DND-41 (cell line): ENCODE results near the gene MYADM.

Source experiments
- ATAC-seq: fragments of 200-7000 bp; cut with Tn5 transposase; 3 replicates; pipeline ENCODE4 v1.9.1; 2021; ENCODE audit warnings: low read depth; ENCODE audit not compliant: insufficient read depth
- DNase-seq: peaks from one replicate; pipeline ENCODE4 v3.0.0-alpha.2; 2020
- H2AFZ ChIP-seq: 2 replicates; pipeline ENCODE4 v1.6.0; 2012; ENCODE audit warnings: low read depth, low read length
- H3K27ac ChIP-seq: 2 replicates; pipeline ENCODE4 v1.5.1; 2012; ENCODE audit warnings: low read length, inconsistent platforms
- H3K27me3 ChIP-seq: fragments of 200-600 bp; sonication (generic); 2 replicates; pipeline ENCODE4 v1.6.0; 2012; ENCODE audit warnings: low read length, mild to moderate bottlenecking, inconsistent platforms; ENCODE audit not compliant: insufficient read depth, poor library complexity
- H3K36me3 ChIP-seq: 2 replicates; pipeline ENCODE4 v1.5.1; 2012; ENCODE audit warnings: low read length, inconsistent platforms; ENCODE audit not compliant: insufficient read depth
- H3K4me1 ChIP-seq: 2 replicates; pipeline ENCODE4 v1.5.1; 2012; ENCODE audit warnings: mild to moderate bottlenecking, low read length; ENCODE audit not compliant: insufficient read depth
- H3K4me2 ChIP-seq: 2 replicates; pipeline ENCODE4 v1.6.0; 2012; ENCODE audit warnings: mild to moderate bottlenecking, moderate library complexity, low read length, inconsistent platforms; ENCODE audit not compliant: insufficient read depth
- H3K4me3 ChIP-seq, 2 experiments: fragments of 200-600 bp in 1 of 2; shearing (Covaris generic) in 1 of 2; 2 replicates each; pipeline ENCODE4 v1.5.1; 2012 to 2016; ENCODE audit warnings: inconsistent platforms in 2 of 2, low read length in 2 of 2, mild to moderate bottlenecking in 2 of 2, low read depth in 1 of 2, moderate library complexity in 1 of 2
- H3K79me2 ChIP-seq: 2 replicates; pipeline ENCODE4 v1.6.0; 2012; ENCODE audit warnings: low read length, inconsistent platforms; ENCODE audit not compliant: insufficient read depth
- H3K9ac ChIP-seq: 2 replicates; pipeline ENCODE4 v1.6.0; 2012; ENCODE audit warnings: low read depth, mild to moderate bottlenecking, inconsistent platforms, low read length, moderate library complexity
- H3K9me3 ChIP-seq: 2 replicates; pipeline ENCODE4 v1.5.1; 2012; ENCODE audit warnings: low read length, moderate library complexity, mild to moderate bottlenecking, inconsistent platforms; ENCODE audit not compliant: insufficient read depth, severe bottlenecking
- H4K20me1 ChIP-seq: 2 replicates; pipeline ENCODE4 v1.6.0; 2012; ENCODE audit warnings: low read length; ENCODE audit not compliant: insufficient read depth
- CTCF ChIP-seq: IDR thresholded peaks from 2 replicates; pipeline ENCODE4 v1.5.1; 2012; ENCODE audit warnings: borderline replicate concordance, low read length, moderate library complexity, mild to moderate bottlenecking; ENCODE audit not compliant: poor library complexity, severe bottlenecking; ENCODE audit errors: extremely low read depth
- EZH2 ChIP-seq: IDR thresholded peaks from 3 replicates; pipeline ENCODE4 v1.6.1; 2012; ENCODE audit warnings: borderline replicate concordance, low read depth, mild to moderate bottlenecking, moderate library complexity, low read length, inconsistent platforms; ENCODE audit not compliant: severe bottlenecking

Gene MYADM

GRCh38 chr19:53882391-53883050 is 14.8 kb downstream of the MYADM start:
- H3K4me1 ChIP-seq, result no peaks in the 10 kb centered on the region
- H3K9ac ChIP-seq, result no peak overlapping the region
- no peaks in the 10 kb centered on the region for H4K20me1 ChIP-seq
- TF ChIP-seq CTCF, result no peak
- no peak for TF ChIP-seq EZH2
- ATAC-seq (no peak), DNase-seq (no peak)
- no peak overlapping the region for H3K4me2 ChIP-seq
- no peaks in the 10 kb centered on the region for H3K36me3 ChIP-seq
- no peaks in the 10 kb centered on the region for H3K27me3 ChIP-seq
- H3K4me3 ChIP-seq, result no peak overlapping the region
- H3K27ac ChIP-seq, result no peak overlapping the region
- H3K9me3 ChIP-seq, result no peaks in the 10 kb centered on the region
- no peak overlapping the region for H2AFZ ChIP-seq
- H3K79me2 ChIP-seq, result no peaks in the 10 kb centered on the region

DNA sequence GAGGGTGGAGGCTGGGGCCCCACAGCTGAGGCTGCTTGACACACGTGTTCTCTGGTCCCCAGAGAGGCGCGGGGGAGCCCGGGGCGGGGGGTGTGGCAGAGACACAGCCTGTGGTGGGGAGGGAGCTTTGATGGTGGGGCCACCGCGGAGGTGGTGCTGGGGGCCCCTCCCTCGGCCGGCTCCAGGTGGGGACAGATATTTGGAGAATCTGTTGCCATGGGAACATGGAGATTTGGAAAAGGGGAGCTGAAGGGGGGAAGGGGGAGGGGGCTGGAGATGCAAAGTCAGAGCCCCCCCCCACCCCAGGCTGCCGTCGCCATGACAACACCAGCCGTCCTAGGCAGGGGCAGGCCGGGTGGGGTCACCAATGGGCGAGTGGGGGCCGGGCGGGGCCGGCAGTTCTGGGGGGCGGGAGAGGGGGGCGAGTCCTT is 15.6 kb downstream of the MYADM start:
- Histone ChIP-seq H3K4me3 (no peak overlapping the region), H3K27me3 (no peaks in the 10 kb centered on the region), H4K20me1 (no peaks in the 10 kb centered on the region), H3K9me3 (no peaks in the 10 kb centered on the region), H3K4me1 (no peaks in the 10 kb centered on the region), H3K4me2 (no peak overlapping the region), H3K27ac (no peak overlapping the region), H3K79me2 (no peaks in the 10 kb centered on the region), H3K9ac (no peak overlapping the region), H2AFZ (no peak overlapping the region), H3K36me3 (no peaks in the 10 kb centered on the region)
- TF ChIP-seq EZH2 (no peak), CTCF (no peak)
- DNase-seq (peak; percentile 17), ATAC-seq (no peak)

DNA sequence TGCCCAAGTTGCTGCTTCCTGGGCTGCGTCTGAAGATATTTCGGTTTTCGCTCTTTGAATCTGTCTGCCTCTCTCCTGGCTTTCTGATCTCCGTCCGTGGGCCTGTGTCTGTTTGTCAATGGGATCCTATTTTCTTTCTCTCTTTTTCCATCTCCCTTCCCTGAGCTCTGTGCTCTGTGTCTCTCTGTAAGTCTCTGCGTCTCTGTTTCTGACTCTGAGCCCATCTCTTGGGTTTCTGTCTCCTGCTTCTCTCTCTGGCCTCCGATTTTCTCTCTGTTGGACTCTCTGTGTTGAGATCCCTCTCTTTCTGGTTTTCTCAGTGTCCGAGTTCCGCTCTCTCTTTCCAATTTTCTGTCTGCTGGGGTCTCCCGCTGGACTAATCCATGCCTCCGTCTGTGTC is 16.1 kb downstream of the MYADM start:
- Histone ChIP-seq H3K27ac (no peak overlapping the region), H2AFZ (no peak overlapping the region), H3K36me3 (no peaks in the 10 kb centered on the region), H3K4me1 (no peaks in the 10 kb centered on the region), H3K4me2 (no peak overlapping the region), H3K27me3 (no peaks in the 10 kb centered on the region), H4K20me1 (no peaks in the 10 kb centered on the region), H3K4me3 (no peak overlapping the region), H3K9me3 (no peaks in the 10 kb centered on the region), H3K9ac (no peak overlapping the region), H3K79me2 (no peaks in the 10 kb centered on the region)
- no peak for TF ChIP-seq CTCF
- no peak for TF ChIP-seq EZH2
- DNase-seq (no peak), ATAC-seq (no peak)
